Lung microvascular endothelial cell (primary cell): Measurements from ENCODE around the gene MUC5AC. TPM values are rescaled to one million over a fixed set of nuclear protein-coding genes. Genes with fewer than 3 reads are reported as not detected.

ENCODE experiments used
- DNase-seq, 2 donors: peaks; one replicate each; pipeline versions ENCODE4 v3.0.0 to v3.0.0-alpha.2; 2010; ENCODE audit warnings: low read depth in 2 of 2
- total RNA-seq: library from RNA; depleted of rRNA; stranded (reverse); fragments of >200 nt; gene quantifications from 2 replicates; pipeline ENCODE4 v1.2.1, GENCODE V29; 2014

MUC5AC gene
- total RNA-seq, 1 donor from 2014 or later, result not detected

- DNase-seq, result no peak
Measured at GRCh38 chr11:1120532-1121330, 37.0 kb upstream of the MUC5AC start.

- DNase-seq, result no peak
Measured at GRCh38 chr11:1121331-1121812, 36.4 kb upstream of the MUC5AC start.

- DNase-seq, result peak; percentile 11 to 12
Measured at GRCh38 chr11:1121813-1122663, 35.7 kb upstream of the MUC5AC start.

GRCh38 chr11:1122664-1123002, 35.1 kb upstream of the MUC5AC start:
- no peak for DNase-seq

- no peak for DNase-seq
Measured at GRCh38 chr11:1123970-1124369, 33.8 kb upstream of the MUC5AC start.

GRCh38 chr11:1125803-1126202, 31.9 kb upstream of the MUC5AC start:
- DNase-seq, result no peak

GRCh38 chr11:1126491-1126926, 31.2 kb upstream of the MUC5AC start:
- DNase-seq, result no peak

GRCh38 chr11:1126935-1127663, 30.7 kb upstream of the MUC5AC start:
- DNase-seq, result no peak

- DNase-seq, result no peak
Measured at GRCh38 chr11:1127664-1128162, 30.0 kb upstream of the MUC5AC start.

- DNase-seq, result no peak
Measured at GRCh38 chr11:1128311-1129142, 29.2 kb upstream of the MUC5AC start.

- no peak for DNase-seq
Measured at GRCh38 chr11:1129143-1129610, 28.6 kb upstream of the MUC5AC start.

GRCh38 chr11:1129611-1130160, 28.1 kb upstream of the MUC5AC start:
- no peak for DNase-seq

- DNase-seq, result no peak
Measured at GRCh38 chr11:1130276-1131032, 27.3 kb upstream of the MUC5AC start.

- no peak for DNase-seq
Measured at GRCh38 chr11:1131033-1131911, 26.5 kb upstream of the MUC5AC start.

- peak in 1 of 2 donors; percentile 15 for DNase-seq
Measured at GRCh38 chr11:1134848-1135445, 22.8 kb upstream of the MUC5AC start.

- DNase-seq, result no peak
Measured at GRCh38 chr11:1138097-1138496, 19.7 kb upstream of the MUC5AC start.

- no peak for DNase-seq
Measured at GRCh38 chr11:1139441-1140083, 18.2 kb upstream of the MUC5AC start.
